GM18517 (cell line): Measurements from ENCODE around the gene PRDM8.
"Not testable (repeated sequence)": the region's sequence is repeated elsewhere in the genome, so short reads cannot be mapped to it uniquely, and the experiment has no call there.

Source experiments
- ATAC-seq: cut with Tn5 transposase; IDR thresholded peaks from one replicate; pipeline ENCODE4 v1.9.1; 2021; ENCODE audit warnings: mild to moderate bottlenecking, moderate library complexity; ENCODE audit not compliant: unreplicated experiment

Gene PRDM8

DNA sequence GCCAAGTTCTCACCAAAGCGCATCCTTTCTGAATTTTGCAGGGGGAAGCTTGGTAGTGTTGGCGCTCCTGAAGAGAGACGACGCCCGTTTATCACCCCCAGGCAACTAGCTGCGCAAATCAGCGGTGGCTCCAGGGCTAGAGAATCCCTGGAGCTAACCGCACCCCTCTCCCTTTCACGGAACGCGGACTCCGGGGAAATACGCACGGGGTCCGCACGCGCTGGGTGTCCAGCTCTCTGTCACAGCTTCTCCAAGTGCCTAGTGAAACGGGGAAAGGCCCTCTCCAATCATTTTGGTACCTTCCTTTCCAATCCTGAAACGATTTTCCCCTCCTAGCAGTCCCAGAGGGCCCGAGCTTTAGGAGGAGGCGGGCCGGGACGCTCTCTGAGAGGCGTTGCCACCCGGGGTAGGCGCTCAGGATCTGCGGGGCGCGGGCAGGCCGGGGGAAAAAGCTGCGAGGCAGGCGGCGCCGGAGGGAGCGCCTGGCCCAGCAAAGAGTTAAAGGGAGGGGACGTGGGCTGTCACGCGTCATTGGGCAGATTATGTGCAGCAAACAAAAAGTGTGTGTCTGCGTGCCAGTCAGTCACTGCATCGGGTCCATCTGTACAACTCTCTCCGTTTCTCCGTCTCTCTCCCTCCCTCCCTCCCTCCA is at the start of gene PRDM8:
Gene PRDM8 (plus strand): TSS at position 582 of the 652 bp plus-strand sequence. CDS start 2,578 bp downstream, outside the sequence.
- no peak for ATAC-seq

DNA sequence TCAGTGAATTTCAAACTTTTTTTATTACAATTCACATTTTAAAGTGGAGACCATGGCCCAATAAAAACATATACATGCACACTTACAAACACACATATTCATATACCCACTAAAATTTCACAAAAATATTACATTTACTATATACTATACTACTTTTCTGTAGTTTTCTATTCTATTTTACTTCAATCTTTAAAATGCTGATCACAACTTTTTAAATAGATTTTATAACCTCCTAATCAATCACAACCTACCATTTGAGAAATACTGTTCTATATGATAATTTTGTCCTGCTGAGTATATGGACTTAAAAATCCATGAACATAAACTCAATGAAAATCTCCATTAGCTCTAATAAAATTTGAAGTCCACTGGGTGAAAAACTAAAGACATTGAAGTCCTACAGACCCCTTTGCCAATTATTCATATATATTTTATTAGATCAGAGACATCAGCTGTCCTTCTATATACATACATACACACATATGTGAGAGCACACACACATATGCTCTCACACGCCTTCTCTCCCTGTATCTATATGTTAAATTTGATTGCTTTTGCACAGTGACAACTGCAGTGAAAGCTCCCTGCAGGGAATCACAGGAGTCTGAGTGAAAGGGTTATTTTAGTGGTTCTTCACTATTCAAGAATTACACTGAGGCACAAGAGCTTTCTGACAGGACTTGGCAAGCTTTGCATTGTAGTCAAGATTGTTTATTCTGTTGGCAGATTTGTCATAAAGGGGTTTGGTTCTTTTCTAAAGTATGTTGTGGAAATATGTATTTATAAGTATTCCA is 46.7 kb upstream of the PRDM8 start:
- no peak for ATAC-seq

DNA sequence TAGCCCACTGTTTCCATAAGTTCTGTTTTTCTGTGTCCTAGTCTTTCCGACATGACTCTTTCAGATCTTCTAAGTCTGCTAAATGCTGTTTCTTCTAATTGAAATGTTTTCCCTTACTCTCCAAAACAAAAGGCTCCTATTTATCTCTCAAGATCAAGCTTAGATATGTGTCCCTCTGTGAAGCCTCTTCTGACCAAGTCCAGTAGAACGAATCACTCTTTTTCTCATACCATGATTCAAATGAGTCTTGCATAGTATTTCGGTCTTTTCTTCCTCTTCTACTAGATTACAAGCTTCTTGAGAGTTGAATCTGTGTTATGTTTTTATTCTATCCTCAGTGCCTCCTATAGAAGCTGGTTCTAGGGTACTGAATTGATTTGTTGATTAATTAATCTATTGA is 45.3 kb upstream of the PRDM8 start:
- ATAC-seq = no peak

DNA sequence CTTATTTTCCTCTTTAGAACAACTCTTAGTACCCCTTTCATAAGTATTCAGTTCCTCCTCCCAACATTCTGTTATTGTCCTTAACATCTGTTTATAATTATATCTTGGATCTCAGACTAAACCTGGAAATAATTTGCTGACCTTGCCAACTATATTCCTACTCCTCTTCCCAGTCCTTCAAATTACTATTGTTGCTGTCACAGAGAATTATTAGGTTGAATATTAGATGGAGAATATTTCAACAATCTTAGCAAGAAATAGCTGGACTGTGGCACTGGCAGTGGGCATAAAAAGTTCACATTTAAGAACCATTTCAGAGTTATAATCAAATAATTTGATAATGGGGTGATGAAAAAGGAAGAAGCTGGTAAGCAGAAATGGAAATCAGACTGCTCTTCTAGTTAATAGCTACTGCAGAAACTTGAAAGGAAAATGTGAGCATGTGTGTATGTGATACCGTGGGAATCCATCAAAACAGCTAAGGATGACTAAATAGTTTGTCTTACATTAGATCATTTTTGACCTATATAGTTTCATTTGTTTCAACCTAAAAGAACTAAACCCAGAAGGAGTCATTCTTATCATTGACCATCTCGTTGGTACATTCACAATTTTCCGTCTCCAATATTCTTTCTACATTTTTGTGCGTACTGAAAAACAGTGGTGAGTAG is 43.3 kb upstream of the PRDM8 start:
- no peak for ATAC-seq

DNA sequence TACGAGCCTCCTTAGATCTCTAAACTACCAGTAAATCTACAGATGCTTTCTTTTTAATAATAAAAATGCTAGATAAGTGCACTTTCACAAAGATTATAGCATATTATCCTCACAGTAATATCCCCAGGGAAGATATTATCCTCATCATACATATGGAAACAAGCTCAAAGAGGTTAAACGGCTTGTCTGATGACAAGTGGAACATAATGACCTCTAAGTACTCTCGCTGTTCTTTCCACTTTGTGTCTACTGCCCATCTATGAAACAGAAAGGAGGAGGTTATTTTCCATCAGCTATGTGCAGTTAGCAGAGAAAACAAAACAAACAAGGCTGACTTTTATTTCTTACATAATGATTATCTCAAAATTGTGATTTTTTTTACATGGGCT is 42.8 kb upstream of the PRDM8 start:
- no peak for ATAC-seq

DNA sequence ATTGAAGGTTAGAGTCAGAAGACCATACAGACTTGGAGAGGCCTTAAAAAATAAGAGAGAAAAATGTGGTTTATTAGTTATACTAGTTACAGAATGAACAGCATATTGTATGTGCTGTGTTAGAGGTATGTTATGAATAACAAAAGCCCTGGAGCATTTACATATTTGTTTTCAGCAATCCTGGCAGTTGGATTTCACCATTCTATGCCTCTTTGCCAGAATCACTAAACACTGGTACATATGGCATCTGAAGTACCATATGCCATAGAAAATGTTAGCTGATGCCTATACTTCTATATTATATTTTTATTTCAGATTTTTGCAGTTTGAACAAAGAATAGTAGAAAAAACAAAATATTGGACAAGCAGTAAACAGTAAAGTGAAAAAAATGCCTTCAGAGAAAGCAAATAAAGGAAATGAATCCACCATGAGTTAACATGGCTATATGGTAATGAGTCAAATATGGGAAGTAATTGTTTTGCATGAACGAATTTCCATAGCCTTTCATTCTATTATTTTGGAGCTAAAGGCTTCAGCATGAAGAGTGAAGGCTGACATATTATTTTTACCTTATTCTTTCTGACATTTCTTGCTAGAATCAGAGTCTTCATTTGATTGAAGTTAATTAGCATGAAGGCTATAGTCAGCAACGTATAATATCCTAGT is 41.9 kb upstream of the PRDM8 start:
- ATAC-seq = no peak

DNA sequence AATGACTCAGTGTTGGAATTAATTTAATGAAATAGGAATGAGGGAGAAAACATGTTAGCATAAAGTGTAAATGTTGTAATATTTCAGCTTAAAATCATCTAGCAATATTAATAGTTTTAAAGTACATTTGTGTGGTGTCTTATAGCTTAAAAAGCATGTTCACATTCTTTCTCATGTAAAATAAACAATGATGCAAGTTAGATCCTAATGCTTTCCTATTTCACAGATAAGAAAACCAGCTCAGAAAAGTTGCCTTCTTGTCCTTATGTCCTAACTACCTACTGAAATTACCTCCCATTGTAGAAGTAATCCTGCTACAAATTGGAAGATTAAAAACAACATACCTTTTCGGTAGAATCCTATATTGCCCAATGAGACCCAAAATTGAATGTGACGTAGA is 40.9 kb upstream of the PRDM8 start:
- ATAC-seq = no peak

DNA sequence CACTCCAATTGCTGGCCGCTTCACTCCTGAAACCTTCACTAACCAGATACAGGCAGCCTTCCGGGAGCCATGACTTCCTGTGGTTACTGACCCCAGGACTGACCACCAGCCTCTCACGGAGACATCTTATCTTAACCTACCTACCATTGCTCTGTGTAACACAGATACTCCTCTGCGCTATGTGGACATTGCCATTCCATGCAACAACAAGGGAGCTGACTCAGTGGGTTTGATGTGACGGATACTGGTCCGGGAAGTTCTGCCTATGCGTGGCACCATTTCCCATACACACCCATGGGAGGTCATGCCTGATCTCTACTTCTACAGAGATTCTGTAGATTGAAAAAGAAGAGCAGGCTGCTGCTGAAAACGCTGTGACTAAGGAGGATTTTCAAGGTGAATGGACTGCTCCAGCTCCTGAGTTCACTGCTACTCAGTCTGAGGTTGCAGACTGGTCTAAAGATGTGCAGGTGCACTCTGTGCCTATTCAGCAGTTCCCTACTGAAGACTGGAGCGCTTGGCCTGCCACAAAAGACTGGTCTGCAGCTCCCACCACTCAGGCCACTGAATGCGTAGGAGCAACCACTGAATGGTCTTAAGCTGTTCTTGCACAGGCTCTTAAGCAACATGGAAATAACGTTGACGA is 35.8 kb upstream of the PRDM8 start:
- no peak for ATAC-seq

DNA sequence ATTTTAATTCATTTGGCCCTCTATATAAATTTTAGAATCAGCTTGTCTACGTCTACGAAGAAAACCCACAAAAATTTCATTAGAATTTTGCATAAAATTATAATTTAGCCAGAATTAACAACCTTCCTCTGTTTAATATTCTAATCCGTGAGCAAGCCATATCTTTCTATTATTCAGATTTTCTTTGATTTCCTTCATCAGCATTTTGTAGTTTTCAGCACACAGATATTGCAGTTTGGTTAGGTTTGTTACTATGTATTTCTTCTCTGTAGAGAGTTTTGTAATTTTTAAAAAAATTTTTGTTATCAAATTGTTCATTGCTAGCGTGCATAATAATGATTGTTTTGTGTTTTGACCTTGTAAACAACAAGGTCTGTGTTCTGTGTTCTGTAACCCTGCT is 34.9 kb upstream of the PRDM8 start:
- no peak for ATAC-seq

DNA sequence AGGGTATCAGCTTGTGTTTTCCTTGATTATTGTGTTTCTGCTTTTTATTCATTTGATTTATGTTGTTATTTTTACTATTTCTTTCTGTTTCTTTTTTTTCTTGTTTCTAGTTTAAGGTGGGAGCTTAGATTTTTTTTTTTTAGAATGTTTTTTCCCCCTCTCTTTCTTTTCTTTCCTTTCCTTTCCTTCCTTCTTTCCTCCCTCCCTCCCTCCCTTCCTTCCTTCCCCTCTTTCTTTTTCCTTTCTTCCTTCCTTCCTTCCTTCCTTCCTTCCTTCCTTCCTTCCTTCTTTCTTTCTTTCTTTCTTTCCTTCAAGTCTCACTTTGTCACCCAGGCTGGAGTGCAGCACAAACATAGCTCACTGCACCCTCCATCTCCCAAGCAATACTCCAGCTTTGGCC is 31.4 kb upstream of the PRDM8 start:
- ATAC-seq = no peak

DNA sequence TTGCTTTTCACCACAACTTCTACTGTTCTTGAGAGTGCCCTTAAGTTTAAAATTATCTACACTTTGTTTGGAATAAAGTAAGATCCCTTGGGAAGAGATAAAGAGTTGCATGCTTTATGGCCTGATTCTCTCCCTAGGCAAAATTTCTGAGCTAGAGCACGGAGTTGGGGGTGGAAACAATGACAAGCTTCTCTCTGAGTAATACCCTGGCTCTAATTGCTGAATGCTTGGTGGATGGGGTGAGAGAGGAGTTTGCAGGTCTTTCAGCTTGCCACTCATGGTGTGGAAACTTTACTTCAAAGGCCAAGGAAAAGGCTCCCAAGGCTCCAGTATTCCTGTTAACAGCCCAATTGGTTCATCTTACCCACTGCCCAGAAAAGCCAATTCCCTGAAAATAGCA is 26.1 kb upstream of the PRDM8 start:
- ATAC-seq = no peak

DNA sequence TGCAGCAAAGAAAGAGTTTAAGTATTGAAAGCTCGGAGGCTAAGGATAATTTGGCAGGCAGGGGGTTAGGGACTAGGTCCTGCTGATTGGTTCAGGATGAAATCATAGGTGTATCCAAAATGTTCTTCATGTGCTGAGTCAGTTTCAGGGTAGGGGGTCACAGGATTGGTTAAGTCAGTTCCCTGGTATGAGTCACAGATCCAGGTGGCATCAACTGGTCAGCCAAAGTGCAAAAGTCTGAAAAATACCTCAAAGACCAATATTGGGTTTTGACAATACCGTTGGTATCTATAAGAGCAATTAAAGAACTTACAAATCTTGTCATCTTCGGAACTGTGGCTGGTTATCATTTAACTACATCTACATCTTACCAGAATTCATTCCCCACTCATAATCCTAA is 25.6 kb upstream of the PRDM8 start:
- ATAC-seq = no peak

DNA sequence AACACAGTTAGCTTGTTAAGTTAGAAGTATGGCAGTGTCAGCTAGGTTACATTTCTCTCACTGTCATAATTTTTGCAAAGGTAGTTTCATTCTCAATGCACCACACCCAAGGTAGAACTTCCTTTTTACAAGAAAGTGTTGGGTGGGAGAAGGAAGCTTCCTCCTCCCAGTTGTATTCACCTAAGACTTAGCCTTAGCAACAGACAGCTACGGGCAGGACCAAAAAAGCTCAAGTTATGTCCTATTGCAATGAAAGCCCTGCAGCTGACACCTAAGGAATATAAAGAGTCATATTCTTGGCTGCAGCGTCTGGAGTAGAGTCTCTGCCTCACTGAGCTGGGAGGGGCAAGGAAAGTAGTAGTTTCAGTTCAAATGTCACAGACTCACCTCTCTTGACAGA is 25.1 kb upstream of the PRDM8 start:
- peak; percentile 62 for ATAC-seq

DNA sequence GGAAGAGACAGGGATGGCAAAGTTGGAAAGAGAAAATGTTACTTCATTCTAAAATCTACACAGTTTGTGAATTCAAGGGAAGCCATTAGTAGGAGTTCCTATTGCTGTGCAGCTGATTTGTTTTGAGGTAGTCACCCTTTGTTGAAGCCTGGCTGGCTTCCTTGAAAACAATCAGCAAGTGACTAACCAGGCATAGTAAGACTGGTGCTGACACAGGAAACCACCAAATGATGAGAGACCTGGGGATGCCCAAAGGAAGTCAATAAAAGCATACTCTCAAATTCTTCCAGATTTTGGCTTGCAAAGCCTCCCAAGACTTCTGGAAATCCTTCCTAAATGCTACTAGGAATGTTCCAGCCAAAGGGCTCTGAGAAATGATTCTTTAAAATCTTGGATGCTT is 23.9 kb upstream of the PRDM8 start:
- ATAC-seq = peak; percentile 72

DNA sequence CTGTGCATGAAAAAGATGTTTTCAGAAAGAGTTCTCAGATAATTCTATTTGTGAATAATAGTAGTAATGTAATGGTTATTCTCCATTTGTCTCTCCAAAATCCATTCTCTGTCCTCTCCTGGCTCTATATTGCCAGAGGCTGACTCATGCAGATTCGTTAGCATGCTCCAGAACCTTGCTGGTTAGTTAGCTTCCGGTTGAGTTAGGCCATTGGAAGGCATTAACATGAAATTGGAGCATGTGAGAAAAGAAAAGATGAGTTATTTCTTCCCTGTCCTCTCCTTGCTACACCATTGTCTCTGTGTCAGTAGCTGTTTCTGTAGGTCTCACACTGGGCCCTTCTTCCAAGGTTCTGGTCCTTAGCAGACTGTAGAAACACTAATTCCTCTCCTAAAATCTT is 23.5 kb upstream of the PRDM8 start:
- ATAC-seq = no peak

DNA sequence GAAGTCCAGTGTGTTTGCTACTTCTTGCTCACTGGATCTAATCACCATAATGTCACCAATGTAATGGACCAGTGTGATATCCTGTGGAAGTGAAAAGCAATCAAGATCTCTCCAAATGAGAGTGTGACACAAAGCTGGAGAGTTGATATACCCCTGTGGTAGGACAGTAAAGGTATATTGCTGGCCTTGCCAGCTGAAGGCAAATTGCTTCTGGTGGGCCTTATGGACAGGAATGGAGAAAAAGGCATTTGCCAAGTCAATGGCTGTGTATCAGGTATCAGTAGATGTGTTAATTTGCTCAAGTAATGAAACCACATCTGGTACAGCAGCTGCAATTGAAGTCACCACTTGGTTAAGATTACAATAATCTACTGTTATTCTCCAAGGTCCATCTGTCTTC is 19.5 kb upstream of the PRDM8 start:
- not testable (repeated sequence) for ATAC-seq

DNA sequence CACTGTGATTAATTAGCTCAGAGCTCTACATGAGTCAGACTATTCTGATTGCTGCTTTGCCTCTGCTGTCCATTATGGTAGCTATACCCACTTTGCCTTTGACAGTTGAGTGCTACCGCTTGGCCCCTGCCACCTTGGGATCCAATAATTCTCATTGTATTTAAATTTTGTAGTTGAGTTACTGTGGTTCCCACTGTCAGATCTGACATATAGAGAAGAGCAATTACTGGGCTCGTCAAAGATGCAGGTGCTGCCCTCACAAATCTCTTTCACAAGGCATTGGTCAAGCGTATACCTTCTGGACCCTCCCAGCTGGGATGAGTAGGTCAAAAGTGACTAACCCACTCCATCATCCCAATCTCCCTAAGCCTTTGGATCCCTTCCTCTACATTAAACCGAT is 18.3 kb upstream of the PRDM8 start:
- ATAC-seq = no peak

DNA sequence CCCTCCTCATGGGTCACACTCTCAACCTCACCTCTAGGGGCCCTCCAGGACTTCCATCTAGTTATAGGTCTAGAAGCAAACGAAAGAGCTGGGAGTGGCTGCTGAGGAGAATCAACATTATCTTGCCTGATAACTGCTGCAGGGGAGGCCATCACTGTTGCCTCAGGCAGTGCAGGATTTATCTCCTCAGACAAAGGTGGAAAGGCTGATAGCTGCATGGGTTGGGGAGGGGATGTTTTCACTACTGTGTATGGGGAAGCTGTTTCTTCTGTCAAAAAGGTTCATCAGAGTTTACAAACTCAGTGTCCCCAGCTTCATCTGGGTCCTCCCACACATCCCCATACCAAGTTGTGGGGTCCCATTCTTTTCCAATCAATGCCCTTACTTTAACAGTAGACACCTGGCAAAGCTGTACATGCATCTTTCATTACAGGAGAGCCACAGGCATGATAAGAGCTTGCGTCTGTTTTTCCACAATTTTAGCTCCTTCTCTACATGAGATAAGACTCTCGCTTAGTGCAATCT is 17.6 kb upstream of the PRDM8 start:
- no peak for ATAC-seq

DNA sequence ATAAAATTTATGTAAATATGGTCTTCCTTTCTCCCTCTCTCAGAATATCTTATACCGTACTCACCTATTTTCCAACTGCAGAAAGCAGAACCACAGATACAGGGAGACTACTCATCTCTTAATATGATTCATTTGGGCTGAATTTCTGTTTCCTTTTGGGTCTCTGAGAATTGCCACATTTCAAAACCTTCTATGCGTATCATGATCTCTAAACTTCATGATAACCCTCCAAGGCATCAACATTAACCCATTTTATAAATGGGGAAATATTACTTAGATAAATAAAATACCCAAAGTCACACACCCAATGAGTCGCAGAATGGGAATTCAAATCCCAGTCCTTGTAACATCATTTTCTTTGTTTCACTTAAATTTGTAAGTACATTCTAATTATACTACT is 16.6 kb upstream of the PRDM8 start:
- ATAC-seq = no peak

DNA sequence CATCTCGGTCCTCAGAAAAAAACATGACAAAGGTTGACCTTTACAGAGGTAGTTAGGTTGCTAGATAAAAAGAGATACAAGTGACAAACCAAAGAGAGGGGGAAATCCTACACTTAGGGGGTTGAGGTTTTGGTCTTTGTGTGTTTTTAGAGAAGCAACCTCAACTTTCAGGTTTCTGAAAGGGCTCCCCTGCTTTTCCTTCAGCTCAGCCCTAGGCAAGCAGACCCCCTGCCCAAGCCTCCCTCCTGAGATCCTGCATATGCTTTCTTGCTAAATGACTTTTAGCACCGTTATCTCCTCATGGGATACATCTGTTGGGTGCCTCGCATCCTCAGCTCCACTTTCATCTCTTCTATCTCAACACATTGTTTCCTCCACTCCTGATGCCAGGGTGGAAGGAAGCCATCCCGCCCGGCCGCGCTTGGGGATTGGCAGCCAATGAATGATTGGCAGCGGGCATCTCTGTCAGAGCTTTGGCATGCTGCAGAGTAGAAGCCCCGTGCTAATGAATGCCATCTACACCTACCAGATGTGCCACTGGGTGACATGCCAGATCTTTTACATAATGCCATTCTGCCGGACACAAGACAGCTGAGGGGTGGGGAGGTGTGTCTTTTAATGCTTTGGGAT is 15.0 kb upstream of the PRDM8 start:
- no peak for ATAC-seq
